Measurements from ENCODE around the gene SPIN1. TPM values are rescaled to one million over a fixed set of nuclear protein-coding genes. Genes with fewer than 3 reads are reported as not detected.

SPIN1 gene
- total and polyA plus RNA-seq, 2 donors (not counting 1 experiment from before 2014, with no cell fraction given) = 9.9 to 24.9 TPM

- Histone ChIP-seq H3K4me2 (replicated peaks; ENCODE audit: low read depth, low read length, poor library complexity, severe bottlenecking) (no peak overlapping the region), H3K4me3 (ENCODE audit: control extremely low read depth in 1 of 5, extremely low read depth in 1 of 5, insufficient read depth in 1 of 5, low read depth in 2 of 5, low read length in 4 of 5) (no peak overlapping the region), H2AFZ (ENCODE audit: insufficient read depth, low read depth, low read length, poor library complexity, severe bottlenecking) (no peak overlapping the region), H3K27ac (ENCODE audit: low read length in 2 of 2) (no peak overlapping the region), H3K4me1 (ENCODE audit: control insufficient read depth in 2 of 2, insufficient read depth in 2 of 2, low read length in 2 of 2) (no peaks in the 10 kb centered on the region), H4K20me1 (ENCODE audit: control insufficient read depth, insufficient read depth, low read length, poor library complexity, severe bottlenecking) (no peaks in the 10 kb centered on the region), H3K9ac (ENCODE audit: low read length) (no peak overlapping the region), H3K9me3 (ENCODE audit: control extremely low read depth in 1 of 3, control insufficient read depth in 2 of 3, insufficient read depth in 1 of 3, low read length in 2 of 3) (no peaks in the 10 kb centered on the region), H3K27me3 (replicated peaks in 1 of 4; ENCODE audit: control extremely low read depth in 1 of 4, control insufficient read depth in 3 of 4, insufficient read depth in 4 of 4, low read length in 3 of 4) (no peaks in the 10 kb centered on the region), H3K36me3 (replicated peaks in 1 of 2; ENCODE audit: control extremely low read depth in 1 of 2, control insufficient read depth in 1 of 2, extremely low read depth in 1 of 2, insufficient read depth in 2 of 2, low read length in 1 of 2) (no peaks in the 10 kb centered on the region), H3K79me2 (ENCODE audit: control insufficient read depth, insufficient read depth, low read length) (no peaks in the 10 kb centered on the region)
- Mint-ChIP-seq H3K27me3 (no peaks in the 10 kb centered on the region), H3K4me1 (no peaks in the 10 kb centered on the region), H3K9me3 (ENCODE audit: insufficient read depth) (no peaks in the 10 kb centered on the region), H3K4me3 (no peak overlapping the region), H3K27ac (no peak overlapping the region)
- DNase-seq (no peak), ATAC-seq (ENCODE audit: low read depth) (no peak)
- 100% methylated on average over 2 of the region's 2 CpGs for WGBS (ENCODE audit: insufficient coverage)
- POLR2A ChIA-PET = no interaction called here
- intact Hi-C loops (cut with micrococcal nuclease) = no loop called here
- CTCF ChIA-PET = no interaction called here
- TF ChIP-seq EZH2 (IDR thresholded peaks at IDR 0.05; ENCODE audit: borderline replicate concordance, insufficient read depth, low read depth, low read length, poor library complexity, severe bottlenecking) = no peak
- TF ChIP-seq, protein P1, sequence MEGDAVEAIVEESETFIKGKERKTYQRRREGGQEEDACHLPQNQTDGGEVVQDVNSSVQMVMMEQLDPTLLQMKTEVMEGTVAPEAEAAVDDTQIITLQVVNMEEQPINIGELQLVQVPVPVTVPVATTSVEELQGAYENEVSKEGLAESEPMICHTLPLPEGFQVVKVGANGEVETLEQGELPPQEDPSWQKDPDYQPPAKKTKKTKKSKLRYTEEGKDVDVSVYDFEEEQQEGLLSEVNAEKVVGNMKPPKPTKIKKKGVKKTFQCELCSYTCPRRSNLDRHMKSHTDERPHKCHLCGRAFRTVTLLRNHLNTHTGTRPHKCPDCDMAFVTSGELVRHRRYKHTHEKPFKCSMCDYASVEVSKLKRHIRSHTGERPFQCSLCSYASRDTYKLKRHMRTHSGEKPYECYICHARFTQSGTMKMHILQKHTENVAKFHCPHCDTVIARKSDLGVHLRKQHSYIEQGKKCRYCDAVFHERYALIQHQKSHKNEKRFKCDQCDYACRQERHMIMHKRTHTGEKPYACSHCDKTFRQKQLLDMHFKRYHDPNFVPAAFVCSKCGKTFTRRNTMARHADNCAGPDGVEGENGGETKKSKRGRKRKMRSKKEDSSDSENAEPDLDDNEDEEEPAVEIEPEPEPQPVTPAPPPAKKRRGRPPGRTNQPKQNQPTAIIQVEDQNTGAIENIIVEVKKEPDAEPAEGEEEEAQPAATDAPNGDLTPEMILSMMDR (IDR thresholded peaks at IDR 0.05) = no peak
These were observed 109.0 kb downstream of the SPIN1 start for GRCh38 chr9:88497224-88497623.

- Histone ChIP-seq H3K27ac (ENCODE audit: low read length in 2 of 2) (no peak overlapping the region), H3K4me2 (replicated peaks; ENCODE audit: low read depth, low read length, poor library complexity, severe bottlenecking) (no peak overlapping the region), H3K36me3 (replicated peaks in 1 of 2; ENCODE audit: control extremely low read depth in 1 of 2, control insufficient read depth in 1 of 2, extremely low read depth in 1 of 2, insufficient read depth in 2 of 2, low read length in 1 of 2) (no peaks in the 10 kb centered on the region), H3K9me3 (ENCODE audit: control extremely low read depth in 1 of 3, control insufficient read depth in 2 of 3, insufficient read depth in 1 of 3, low read length in 2 of 3) (peaks cover 0 to under 1% (median 0%) of the 10 kb centered on the region in 3 donors), H3K4me3 (ENCODE audit: control extremely low read depth in 1 of 5, extremely low read depth in 1 of 5, insufficient read depth in 1 of 5, low read depth in 2 of 5, low read length in 4 of 5) (no peak overlapping the region), H3K9ac (ENCODE audit: low read length) (no peak overlapping the region), H3K4me1 (ENCODE audit: control insufficient read depth in 2 of 2, insufficient read depth in 2 of 2, low read length in 2 of 2) (no peaks in the 10 kb centered on the region), H2AFZ (ENCODE audit: insufficient read depth, low read depth, low read length, poor library complexity, severe bottlenecking) (no peak overlapping the region), H4K20me1 (ENCODE audit: control insufficient read depth, insufficient read depth, low read length, poor library complexity, severe bottlenecking) (no peaks in the 10 kb centered on the region), H3K79me2 (ENCODE audit: control insufficient read depth, insufficient read depth, low read length) (no peaks in the 10 kb centered on the region), H3K27me3 (replicated peaks in 1 of 4; ENCODE audit: control extremely low read depth in 1 of 4, control insufficient read depth in 3 of 4, insufficient read depth in 4 of 4, low read length in 3 of 4) (no peaks in the 10 kb centered on the region)
- Mint-ChIP-seq H3K27me3 (no peaks in the 10 kb centered on the region), H3K4me1 (no peaks in the 10 kb centered on the region), H3K4me3 (no peak overlapping the region), H3K9me3 (ENCODE audit: insufficient read depth) (no peaks in the 10 kb centered on the region), H3K27ac (no peak overlapping the region)
- intact Hi-C loops (cut with micrococcal nuclease) = no loop called here
- ChIA-PET CTCF (no interaction called here), POLR2A (no interaction called here)
- ATAC-seq (ENCODE audit: low read depth) (no peak), DNase-seq (no peak)
- 100% methylated on average over 3 of the region's 6 CpGs for WGBS (ENCODE audit: insufficient coverage)
- TF ChIP-seq, protein P1 (IDR thresholded peaks at IDR 0.05) = no peak
These were observed 110.6 kb downstream of the SPIN1 start for GRCh38 chr9:88498880-88499279.

Measured in B cell (primary cell).